Stimulated activated CD4-positive, alpha-beta T cell treated with anti-CD3 and anti-CD28 coated beads, Interleukin-4, amount 100 ng/mL, for 1 hour (primary cell): ENCODE measurements around the gene LGALSL.

Experiments
- DNase-seq: peaks from one replicate; pipeline ENCODE4 v3.0.0-alpha.2; 2020

LGALSL gene

GRCh38 chr2:64453770-64454385 lies at the start of gene LGALSL:
Gene LGALSL, plus strand, starts transcription at chr2:64454162. Its CDS starts 384 bp downstream, at chr2:64454546.
- DNase-seq: no peak

- DNase-seq: no peak
Measured at GRCh38 chr2:64404743-64405142, 49.2 kb upstream of the LGALSL start.

- no peak for DNase-seq
Measured at GRCh38 chr2:64405581-64406406, 48.2 kb upstream of the LGALSL start.

- no peak for DNase-seq
Measured at GRCh38 chr2:64406407-64406774, 47.6 kb upstream of the LGALSL start.

- no peak for DNase-seq
Measured at GRCh38 chr2:64408031-64408430, 45.9 kb upstream of the LGALSL start.

- DNase-seq: no peak
Measured at GRCh38 chr2:64410671-64411070, 43.3 kb upstream of the LGALSL start.

DNA sequence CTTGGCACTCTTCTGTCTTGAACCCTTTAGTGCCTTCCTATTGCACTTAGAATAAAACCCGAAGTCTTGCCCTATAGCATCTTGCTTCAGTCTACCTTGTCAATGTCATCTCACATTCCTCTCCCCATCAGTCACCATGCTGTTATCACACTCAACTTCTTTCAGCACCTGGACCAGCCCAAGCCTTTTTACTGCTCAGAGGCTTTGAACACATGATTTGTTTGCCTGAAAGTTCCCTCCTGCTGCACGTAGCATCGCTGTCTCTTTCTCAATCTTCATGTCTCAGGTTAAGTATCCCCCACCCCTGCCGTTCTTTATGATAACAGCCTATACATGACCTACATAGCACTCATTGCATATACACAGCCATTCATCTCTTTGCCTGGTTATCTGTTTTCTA lies 41.3 kb upstream of the LGALSL start:
- DNase-seq: no peak

- DNase-seq: no peak
Measured at GRCh38 chr2:64414736-64415435, 39.1 kb upstream of the LGALSL start.

- no peak for DNase-seq
Measured at GRCh38 chr2:64417624-64418023, 36.3 kb upstream of the LGALSL start.

DNA sequence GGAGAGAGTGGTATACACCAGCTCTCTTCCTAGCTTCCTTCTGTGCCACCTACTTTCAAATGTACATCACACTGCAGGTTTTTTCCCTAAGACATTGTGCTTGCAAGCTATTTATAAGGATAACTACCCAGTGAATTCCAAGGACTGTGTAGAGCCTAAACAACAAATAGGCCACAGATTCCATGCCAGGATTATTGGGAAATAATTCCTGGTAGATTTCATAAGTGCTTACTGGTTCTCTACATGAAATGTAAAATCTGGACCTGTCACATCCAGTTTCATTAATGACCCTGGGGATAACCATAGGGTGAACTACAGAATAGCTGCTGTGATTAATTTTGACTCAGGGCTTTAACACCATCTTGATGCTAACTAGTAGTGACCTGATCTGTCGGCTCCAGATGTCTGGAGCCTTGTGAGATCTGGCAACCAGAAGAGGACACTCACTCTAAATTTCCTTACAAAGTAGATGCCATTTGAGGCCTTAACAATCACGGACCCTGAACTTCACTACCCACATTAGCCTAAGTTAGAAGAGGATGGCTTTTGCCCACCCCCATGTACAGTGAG lies 34.3 kb upstream of the LGALSL start:
- no peak for DNase-seq

DNA sequence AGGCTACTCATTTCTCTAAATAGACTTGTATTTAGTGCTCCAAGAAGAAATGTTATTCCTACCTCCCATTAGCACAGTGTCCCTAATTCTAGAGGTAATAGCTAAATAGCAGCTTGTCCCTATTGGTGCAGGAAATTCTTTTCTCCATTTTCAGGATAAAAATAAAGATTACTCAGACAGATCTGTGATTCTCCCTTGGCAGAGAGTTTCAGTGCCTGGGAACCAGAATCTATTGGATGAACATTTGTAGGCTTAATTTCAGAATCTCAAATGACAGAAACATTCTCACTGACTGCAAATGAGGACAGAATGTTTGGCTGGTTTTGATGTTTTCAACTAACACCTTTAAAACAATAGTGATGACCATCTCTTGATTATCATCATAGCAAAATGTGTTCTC lies 33.3 kb upstream of the LGALSL start:
- no peak for DNase-seq

DNA sequence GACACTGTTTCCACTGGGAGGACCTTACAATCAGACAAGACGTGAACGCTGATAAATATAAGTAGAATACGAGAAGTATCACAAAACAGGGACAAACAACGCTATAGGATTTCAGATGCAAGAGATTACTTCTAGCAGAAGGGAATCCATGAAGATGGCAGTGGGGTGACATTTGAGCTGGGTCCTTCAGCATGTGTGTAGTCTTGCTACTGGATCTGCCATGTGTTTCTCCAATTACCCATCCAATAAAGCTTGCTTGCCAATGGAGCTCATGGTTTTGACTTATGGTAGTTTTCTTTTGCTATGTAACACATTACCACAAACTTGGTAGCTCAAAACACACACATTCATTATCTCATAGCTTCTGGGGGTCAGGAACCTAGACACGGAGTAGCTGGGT lies 32.8 kb upstream of the LGALSL start:
- no peak for DNase-seq

DNA sequence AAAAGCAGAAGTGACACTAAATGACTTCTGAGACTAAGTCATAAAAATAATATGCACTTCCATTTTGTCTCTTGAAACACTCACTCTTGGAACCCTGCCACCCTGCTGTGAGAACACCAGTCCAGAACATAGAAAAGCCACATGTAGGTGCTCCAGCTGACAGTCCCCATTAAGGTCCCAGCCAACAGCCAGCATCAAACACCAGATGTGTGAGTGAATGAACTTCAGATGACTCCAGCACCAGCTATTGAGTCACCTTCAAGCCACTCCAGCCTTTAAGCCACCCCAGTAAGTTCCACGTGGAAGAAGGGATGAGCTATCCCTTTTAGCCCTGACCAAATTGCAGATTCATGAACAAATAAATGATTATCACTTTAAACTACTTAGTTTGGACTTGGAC lies 31.5 kb upstream of the LGALSL start:
- DNase-seq: no peak

DNA sequence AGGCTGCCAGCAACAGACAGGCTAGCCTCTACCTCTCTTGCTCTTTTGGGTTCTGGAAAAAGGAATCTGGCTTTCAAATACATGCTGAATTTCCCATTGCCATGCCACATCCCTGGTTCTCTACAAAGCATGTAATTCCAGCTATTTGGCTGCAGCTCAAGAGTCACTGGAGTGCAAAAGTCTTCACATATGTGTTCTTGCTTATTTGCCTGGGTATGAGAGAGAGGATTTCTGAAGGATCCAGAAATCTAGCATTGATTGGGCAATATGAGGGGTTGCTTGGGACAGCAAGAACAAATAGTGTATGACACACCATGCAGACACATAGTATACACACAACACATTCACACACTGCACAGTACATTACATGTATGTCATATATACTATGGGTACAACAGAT lies 30.7 kb upstream of the LGALSL start:
- no peak for DNase-seq

- no peak for DNase-seq
Measured at GRCh38 chr2:64424416-64424987, 29.5 kb upstream of the LGALSL start.

DNA sequence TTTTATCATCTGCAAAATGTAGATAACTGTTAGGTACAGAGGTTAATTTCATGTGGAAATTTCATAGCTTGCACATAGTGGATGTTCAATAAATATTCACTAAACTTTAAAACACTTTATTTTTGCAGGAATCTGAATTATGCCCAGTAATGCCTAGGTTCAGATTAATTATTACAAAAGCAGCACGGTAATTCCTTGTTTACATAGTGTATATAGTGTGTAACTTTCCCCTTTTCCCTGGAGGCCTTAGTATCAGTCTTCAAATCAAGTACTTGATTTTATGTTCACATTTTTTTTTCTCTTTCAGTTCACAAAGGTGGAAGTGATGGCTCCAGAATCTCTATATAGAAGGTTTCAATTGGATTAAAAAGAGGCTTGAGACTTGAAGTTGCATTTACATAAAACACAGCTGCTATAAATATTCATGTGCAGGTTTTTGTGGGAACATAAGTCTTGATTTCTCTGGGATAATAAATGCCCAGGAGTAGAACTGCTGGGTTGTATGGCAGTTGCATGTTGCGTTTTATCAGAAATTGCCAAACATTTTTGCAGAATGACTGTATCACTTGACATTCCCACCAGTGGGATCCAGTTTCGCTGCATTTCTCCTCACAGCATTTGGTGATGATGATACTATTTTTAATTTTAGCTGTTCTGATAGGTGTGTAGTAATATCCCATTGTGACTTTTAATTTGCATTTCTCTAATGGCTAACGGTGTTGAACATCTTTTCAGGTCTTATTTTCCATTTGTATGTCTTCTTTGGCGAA lies 27.6 kb upstream of the LGALSL start:
- no peak for DNase-seq

DNA sequence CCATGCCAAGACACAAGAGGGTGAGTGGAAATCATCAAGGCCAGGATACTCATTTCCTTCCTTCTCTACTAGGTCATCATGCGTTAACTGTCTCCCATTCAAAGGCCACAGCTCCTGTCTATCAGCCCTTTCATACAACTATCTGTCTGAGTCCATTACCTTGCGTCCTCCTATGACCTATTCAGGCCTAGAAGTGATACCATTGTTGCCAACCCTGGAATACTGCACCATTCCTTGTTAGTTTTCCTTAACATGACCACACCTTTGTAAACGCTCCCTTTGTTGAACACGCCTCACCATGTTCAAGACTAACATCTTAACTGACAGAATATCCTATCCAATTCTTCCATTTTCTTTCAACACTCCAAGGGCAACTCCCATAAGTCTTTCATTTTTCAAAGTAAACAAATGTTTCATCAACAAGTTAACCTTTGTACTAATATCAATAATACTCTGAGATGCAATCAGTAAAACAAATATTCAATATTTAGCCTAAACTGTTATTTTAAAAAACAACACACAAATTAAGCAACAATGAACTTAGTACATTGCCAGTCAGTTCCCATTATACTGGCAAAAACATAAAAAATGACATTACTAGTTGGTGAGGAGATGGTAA lies 19.8 kb upstream of the LGALSL start:
- no peak for DNase-seq

DNA sequence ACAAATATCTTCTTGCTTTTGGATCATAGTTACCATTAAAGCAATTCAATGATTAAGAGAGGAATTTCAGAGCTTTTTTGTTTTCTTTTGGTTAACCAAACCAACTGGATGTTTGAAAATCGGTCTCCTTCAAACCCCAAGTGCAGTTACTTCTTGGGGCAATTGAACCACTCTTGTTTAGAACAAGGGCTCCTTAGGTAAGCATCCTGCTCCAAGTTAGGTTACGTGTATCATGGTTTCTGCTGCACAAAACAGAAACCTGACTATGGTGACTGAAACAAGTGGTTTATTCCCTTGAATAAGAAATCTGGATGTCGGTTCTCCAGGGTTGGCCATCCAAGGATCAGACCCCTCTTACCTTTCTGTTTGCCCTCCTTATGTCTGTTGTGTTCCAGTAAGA lies 16.1 kb upstream of the LGALSL start:
- no peak for DNase-seq

GRCh38 chr2:64439194-64439593 lies 14.8 kb upstream of the LGALSL start:
- DNase-seq: no peak

GRCh38 chr2:64440843-64441242 lies 13.1 kb upstream of the LGALSL start:
- DNase-seq: no peak

DNA sequence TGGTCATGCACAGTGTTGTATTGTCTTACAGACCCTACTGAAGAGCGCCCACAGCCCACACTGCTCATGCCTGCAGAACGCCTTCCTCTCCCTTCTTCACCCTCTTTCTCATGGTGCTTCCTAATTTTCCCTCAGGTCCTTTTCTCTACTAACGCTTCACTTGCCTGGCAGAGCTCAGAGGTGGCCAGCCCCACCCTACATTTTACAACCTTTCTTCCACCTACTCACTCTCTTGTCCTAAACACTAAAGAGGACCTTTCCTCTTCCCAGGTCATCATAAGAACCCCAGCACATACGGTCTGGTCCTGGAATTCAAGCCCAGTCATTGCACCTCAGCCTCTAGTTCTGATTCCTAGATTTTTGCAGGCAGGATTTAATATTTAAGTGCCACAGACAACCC lies 11.7 kb upstream of the LGALSL start:
- no peak for DNase-seq

DNA sequence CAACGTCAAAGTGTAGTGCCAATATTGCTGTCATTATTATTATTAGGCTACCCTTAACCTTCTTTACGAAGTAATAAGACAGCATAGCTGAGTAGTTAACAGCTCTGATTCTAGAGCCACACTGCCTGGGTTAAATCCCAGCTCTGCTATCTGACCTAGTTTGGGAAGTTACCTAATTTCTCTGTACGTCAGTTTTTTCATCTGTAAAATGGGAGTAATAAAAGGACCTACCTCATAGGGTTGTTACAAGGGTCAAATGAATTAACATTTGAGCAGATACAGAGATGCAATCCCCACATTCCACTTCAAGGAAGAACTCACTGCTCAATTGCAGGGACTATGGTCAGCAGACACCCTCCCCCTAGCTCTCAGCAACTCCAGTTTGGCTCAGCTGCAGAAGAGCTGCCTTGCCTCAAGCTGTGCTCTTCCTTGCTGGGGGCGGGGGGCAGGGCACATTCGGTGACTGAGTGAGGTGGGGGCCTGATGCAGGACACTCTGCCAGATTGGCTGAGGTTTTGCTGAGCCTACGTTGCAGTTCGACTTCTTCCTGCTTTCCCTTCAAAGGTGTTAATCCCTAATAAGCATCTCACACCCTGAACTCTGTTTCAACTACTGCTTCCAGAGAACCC lies 11.0 kb upstream of the LGALSL start:
- no peak for DNase-seq
